Mucosa of stomach (tissue), 1 donor: ENCODE results near the gene AP1M1.

Experiments
- H3K27me3 ChIP-seq: one replicate; pipeline ENCODE4 v1.7.0; 2013; ENCODE audit warnings: mild to moderate bottlenecking, low read length; ENCODE audit not compliant: control insufficient read depth, insufficient read depth
- H3K36me3 ChIP-seq: one replicate; pipeline ENCODE4 v1.7.0; 2013; ENCODE audit warnings: low read length; ENCODE audit not compliant: control insufficient read depth, insufficient read depth
- H3K4me1 ChIP-seq: one replicate; pipeline ENCODE4 v1.7.0; 2013; ENCODE audit warnings: mild to moderate bottlenecking, low read length; ENCODE audit not compliant: control insufficient read depth, insufficient read depth
- H3K4me3 ChIP-seq: one replicate; pipeline ENCODE4 v1.7.0; 2013; ENCODE audit warnings: low read length
- H3K9ac ChIP-seq: one replicate; pipeline ENCODE4 v1.7.0; 2013; ENCODE audit warnings: mild to moderate bottlenecking, low read length, moderate library complexity
- H3K9me3 ChIP-seq: one replicate; pipeline ENCODE4 v1.7.0; 2013; ENCODE audit warnings: mild to moderate bottlenecking, low read length, moderate library complexity; ENCODE audit not compliant: control insufficient read depth
- donor health status: Pancreatic carcinoma.

The AP1M1 gene

DNA sequence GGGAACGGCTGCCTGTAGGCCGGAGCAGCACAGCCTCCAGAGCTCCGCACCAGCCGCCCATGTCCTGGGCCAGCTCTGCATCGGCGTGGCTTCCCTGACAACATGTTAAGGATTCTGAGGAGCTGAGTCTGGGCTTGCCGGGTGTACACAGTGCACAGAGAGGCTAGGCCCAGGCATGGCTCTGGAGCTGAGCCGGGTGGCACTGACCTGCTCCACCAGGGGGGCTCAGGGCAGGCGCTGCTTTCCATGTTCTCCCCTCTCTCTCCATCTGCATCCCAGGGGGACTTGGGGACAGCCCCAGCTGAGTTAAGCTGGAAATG, 31.6 kb downstream of the AP1M1 start:
- H3K27me3 ChIP-seq: no peaks in the 10 kb centered on the region
- no peak overlapping the region for H3K9ac ChIP-seq
- no peak overlapping the region for H3K4me3 ChIP-seq
- H3K9me3 ChIP-seq: no peaks in the 10 kb centered on the region
- H3K4me1 ChIP-seq: no peaks in the 10 kb centered on the region
- peaks cover 37% of the 10 kb centered on the region for H3K36me3 ChIP-seq

DNA sequence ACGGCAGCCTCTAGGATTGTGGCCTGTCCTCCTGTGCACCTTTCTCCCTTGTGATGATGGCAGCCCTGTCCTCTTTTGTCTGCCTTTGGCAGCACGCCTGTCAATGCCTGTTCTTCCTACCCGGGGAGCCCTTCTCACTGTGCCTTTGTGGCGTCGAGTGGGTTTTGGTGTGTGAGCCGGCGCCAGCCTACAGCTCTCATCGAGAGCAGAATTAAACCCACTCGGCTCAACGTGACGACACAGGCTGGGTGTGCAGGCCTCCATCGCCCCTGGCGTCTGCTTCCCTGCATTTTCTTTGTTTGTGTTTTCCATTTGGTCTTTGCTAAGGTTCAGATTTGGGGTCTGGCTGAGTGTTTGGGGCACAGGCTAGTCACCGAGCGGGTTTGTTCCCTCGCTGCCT, 34.4 kb downstream of the AP1M1 start:
- Histone ChIP-seq H3K4me3 (no peak overlapping the region), H3K27me3 (no peaks in the 10 kb centered on the region), H3K9me3 (no peaks in the 10 kb centered on the region), H3K4me1 (no peaks in the 10 kb centered on the region), H3K36me3 (peaks cover 13% of the 10 kb centered on the region), H3K9ac (no peak overlapping the region)

DNA sequence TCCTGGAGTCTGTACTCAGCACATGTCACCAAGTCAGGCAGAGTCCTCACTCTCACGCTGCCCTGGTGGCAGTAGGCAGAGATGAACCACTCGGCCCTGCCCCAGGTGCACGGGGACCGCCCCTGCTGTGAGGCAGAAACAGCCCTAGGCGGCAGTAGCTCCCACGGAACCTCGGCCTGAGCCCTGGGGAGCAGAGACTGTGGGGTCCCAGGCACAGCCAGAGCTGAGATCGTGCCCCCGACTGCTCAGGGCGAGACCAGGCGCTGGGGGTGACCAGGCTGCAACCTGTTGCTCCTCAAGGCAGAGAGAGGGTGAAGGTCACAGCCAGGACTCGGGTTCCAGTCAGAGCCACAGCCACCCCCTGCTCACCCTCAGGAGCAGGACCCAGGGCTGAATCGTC, 34.9 kb downstream of the AP1M1 start:
- H3K27me3 ChIP-seq: no peaks in the 10 kb centered on the region
- H3K36me3 ChIP-seq: peaks cover 8% of the 10 kb centered on the region
- no peaks in the 10 kb centered on the region for H3K4me1 ChIP-seq
- no peak overlapping the region for H3K9ac ChIP-seq
- H3K4me3 ChIP-seq: no peak overlapping the region
- no peaks in the 10 kb centered on the region for H3K9me3 ChIP-seq

DNA sequence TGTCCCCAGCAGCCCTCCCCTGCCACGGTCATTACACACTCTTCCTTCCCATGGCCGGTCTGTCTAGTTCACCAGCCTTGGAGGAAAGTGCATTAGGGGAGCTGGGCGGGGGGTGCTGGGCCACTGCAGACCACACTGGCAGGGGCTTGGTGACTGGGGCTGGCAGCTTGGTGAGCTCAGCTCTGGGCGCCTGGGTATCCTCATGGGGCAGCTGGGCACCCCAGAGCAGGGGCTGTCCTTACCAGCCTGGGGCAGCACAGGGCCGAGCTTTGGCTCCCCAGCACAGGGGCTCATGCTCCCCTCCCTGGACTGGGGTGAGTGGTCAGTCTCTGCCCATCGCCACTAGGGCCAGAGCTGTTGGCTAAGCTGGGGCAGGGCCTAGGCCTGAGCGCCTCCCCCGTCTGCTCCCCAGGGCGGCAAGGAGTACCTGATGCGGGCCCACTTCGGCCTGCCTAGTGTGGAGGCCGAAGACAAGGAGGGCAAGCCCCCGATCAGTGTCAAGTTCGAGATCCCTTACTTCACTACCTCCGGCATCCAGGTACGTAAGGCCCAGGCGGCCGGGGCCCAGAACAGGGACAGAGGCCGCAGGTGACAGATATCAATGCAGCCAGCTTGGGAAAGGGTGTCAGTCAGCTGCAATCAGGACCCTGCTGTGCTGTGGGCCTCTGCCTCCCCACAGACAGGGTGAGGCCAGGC, 35.5 kb downstream of the AP1M1 start:
- Histone ChIP-seq H3K27me3 (no peaks in the 10 kb centered on the region), H3K4me3 (no peak overlapping the region), H3K4me1 (no peaks in the 10 kb centered on the region), H3K9ac (no peak overlapping the region), H3K36me3 (peaks cover 2% of the 10 kb centered on the region), H3K9me3 (no peaks in the 10 kb centered on the region)

DNA sequence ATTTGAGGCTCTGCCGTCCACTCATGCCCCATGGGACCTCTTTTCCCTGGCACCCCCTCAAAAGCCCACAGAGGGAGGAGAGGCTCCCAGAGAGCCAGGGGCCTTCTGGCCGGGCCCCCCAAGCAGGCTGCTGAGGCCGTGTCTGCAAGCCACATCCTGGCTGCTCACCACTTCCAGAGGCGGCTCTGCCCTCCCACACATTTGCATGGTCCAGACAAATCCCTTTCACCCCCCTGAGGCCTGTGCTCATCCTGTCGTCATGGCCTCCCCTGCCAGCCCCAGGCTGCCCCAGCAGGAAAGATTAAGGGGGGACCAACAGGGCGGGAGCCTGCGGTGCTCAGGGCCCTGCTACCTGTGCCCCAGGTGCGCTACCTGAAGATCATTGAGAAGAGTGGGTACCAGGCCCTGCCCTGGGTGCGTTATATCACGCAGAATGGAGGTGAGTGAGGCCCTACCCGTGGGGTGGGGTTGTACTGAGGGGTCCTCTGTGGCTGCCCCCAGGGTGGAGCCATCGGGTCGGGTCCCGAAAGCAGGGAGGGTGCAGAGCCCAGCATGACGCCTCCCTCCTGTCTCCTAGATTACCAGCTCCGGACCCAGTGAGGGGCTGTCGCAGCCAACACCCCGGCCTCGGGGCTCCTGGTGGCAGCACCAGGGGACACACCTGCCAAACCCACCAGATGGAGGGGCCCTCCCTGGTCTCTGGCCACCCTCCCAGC, 36.3 kb downstream of the AP1M1 start:
- Histone ChIP-seq H3K9ac (no peak overlapping the region), H3K4me1 (no peaks in the 10 kb centered on the region), H3K36me3 (no peaks in the 10 kb centered on the region), H3K27me3 (no peaks in the 10 kb centered on the region), H3K4me3 (no peak overlapping the region), H3K9me3 (no peaks in the 10 kb centered on the region)

DNA sequence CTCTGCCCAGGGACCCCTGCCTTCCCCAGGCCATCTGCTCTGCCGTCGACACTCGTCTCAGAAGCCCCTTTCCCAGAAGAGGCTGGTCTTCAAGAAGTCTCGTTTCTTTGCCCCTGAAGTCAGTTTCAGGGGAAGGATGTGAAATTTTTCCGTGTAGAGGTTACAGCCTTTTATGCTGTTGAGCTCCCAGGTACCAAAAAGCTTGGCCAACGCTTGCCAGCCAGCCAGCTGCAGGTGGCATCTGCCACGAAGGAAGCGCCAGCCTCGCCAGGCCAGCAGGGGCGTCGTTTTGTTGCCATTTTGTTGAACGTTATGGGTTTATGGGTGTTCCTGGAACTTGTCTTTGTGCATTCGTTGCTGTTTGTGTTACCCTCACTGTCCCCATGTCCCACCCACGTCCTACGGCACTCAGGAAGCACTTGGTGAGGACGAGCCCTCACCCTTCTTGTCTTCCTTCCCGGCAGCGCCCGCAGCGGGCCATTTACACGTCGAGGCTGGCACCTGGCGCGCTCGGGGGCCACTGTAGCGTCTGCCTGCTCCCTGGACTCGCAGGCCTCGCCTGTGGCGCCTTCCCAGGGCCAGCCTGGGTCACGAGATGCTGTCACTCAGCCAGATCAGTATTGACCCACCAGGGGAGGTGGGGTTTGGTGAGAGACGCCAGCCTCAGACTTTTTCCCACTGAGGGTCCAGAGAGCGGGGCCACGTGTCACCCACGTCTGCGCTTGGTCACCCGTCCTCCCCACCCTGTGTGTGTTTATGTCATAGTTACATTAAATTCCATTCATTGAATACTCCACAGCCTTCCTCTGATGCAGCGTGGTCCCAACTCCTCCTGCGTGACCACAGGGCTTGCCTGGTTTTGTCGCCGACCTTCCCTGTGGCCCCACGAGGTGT, 37.1 kb downstream of the AP1M1 start:
- H3K27me3 ChIP-seq: no peaks in the 10 kb centered on the region

DNA sequence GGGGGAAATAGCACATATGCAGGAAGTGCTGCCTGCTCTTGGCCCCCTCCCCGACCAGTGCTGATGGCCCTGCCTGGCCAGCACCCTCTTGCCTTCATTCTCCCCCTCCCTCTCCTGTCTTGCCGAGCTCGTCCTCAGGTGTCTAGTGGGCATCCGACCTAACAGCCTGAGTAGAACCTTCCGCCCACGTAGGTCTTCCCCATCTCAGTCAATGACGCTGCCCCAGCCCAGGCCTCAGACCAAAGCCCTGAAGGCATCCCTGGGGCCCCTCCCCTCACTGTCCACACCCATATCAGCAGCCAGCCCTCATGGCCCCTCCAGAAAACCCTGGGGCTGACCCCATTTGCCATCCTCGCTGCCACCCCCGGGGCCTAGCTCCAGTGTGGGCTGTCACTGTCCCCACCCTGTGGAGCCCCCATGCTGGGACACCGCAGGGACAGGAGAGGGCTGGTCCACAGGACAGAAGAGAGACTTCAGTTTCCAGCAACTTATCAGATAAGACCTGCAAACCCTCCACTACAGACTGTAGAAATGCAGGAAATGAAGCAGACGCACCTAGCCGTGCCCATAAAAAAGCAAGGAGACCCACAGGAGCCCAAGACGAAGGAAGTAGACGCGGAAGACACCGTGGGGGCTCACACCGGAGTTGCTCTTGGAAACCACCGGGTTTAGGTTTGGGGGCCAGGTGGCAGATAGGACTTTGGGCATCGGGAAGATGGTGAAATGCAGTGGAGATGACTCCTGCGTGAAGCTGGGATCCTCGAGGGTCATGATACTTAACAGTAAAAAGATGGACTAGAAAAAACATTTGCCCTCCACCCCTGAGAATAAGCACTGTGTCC, 38.3 kb downstream of the AP1M1 start:
- no peaks in the 10 kb centered on the region for H3K27me3 ChIP-seq
- H3K4me1 ChIP-seq: no peaks in the 10 kb centered on the region
- H3K9me3 ChIP-seq: no peaks in the 10 kb centered on the region
- H3K36me3 ChIP-seq: no peaks in the 10 kb centered on the region
- H3K4me3 ChIP-seq: no peak overlapping the region
- H3K9ac ChIP-seq: no peak overlapping the region

More for the DNA sequence above, 37.1 kb downstream of the AP1M1 start:
- no peak overlapping the region for H3K4me3 ChIP-seq
- H3K36me3 ChIP-seq: no peaks in the 10 kb centered on the region
- no peak overlapping the region for H3K9ac ChIP-seq
- no peaks in the 10 kb centered on the region for H3K4me1 ChIP-seq
- no peaks in the 10 kb centered on the region for H3K9me3 ChIP-seq

DNA sequence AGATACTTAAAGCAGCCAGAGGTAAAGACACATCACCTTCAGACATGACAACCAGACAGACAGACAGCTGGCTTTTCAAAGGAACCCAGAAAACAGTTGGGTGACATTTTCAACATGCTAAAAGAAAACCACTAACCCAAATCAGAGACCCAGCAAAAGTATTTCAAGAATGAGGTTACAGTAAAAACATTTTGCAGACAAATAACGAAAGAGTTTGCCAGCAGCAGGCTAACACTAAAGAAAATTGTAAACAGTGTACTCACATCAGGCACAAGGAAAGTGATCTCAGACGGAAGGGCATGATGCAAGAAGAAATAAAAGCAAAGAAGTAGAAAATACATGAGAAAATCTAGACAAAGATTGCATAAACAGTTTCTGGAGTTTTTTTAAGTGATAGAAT, 46.4 kb downstream of the AP1M1 start:
- no peak overlapping the region for H3K9ac ChIP-seq
- peaks cover 6% of the 10 kb centered on the region for H3K4me1 ChIP-seq
- no peaks in the 10 kb centered on the region for H3K9me3 ChIP-seq
- no peaks in the 10 kb centered on the region for H3K27me3 ChIP-seq
- H3K4me3 ChIP-seq: no peak overlapping the region
- no peaks in the 10 kb centered on the region for H3K36me3 ChIP-seq

DNA sequence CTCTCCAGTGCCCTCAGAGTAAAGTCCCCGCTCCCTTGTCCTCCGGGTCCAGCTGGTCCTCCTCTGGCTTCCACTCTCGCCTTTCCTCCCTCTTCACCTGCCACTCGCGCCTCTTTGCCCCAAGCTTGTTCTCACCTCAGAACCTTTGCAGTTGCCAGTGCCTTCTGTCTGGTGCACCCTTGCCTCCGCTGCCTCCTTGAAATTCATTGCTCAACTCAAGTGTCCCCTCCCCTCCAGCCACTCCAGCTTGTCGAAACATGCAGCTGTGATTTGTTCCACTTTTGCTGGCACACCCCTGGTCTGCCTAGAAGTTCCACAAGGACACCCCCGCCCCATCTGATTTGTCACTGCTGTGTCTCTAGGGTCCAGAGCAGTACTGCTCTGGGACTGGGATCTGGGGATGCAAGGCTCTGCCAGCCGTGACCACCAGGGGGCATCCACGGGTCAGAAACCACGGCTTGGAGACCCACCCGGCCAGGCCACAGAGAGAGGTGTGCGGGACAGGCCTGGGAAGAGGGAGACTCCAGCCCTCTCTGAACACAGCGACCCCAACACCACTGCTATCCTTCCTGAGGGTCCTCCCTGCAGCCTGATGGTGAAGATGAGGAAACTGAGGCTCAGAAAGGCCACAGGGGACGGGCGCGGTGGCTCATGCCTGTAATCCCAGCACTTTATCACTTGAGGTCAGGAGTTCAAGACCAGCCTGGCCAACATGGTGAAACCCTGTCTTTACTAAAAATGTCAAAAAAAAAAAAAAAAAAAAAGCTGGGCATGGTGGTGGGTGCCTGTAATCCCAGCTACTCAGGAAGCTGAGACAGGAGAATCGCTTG, 49.9 kb downstream of the AP1M1 start:
- Histone ChIP-seq H3K27me3 (no peaks in the 10 kb centered on the region), H3K9ac (no peak overlapping the region), H3K36me3 (no peaks in the 10 kb centered on the region), H3K4me1 (peaks cover 11% of the 10 kb centered on the region), H3K9me3 (no peaks in the 10 kb centered on the region), H3K4me3 (no peak overlapping the region)

DNA sequence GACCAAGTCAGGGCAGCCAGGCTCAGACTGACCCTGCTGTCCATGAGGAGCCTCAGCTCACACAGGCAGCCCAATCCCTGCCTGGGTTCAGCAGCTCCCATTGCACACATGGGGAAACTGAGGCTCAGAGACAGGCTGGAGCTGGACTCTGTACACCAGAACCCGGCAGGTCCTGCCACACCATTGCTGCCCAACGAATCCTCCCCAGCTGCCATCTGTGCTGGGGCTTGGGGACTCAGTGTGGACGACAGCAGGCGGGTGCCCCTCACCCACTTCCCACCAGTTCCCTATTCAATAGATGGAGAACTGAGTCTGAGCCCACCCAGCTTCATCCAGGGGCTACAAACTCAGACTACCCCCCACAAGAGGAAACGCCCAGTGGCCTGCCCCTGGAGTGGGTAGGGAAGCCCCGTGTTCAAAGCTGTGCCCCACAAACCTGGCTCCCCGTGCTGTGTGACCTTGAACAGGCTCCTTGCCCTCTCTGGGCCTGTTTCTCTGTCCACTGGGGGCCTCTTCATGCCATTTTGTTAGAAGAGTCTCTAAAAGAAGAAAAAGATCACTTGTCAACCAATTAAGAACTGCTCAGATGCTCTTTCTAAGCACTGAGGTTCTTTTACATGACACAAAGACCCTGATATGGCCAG, 50.8 kb downstream of the AP1M1 start:
- H3K4me1 ChIP-seq: peaks cover 20% of the 10 kb centered on the region
- H3K9ac ChIP-seq: no peak overlapping the region
- no peaks in the 10 kb centered on the region for H3K27me3 ChIP-seq
- no peak overlapping the region for H3K4me3 ChIP-seq
- H3K9me3 ChIP-seq: no peaks in the 10 kb centered on the region
- no peaks in the 10 kb centered on the region for H3K36me3 ChIP-seq
